Measurements from ENCODE around the gene CSF2RB.

The CSF2RB gene

GRCh38 chr22:36874309-36874696 lies 39.1 kb upstream of the CSF2RB start:
- FAIRE-seq (no peak), DNase-seq (ENCODE audit: insufficient read length) (no peak)
- TF ChIP-seq POLR2AphosphoS5 (IDR thresholded peaks at IDR 0.05; ENCODE audit: low read depth, low read length) (no peak), TAF1 (IDR thresholded peaks at IDR 0.05; ENCODE audit: borderline replicate concordance, low read depth, low read length) (no peak), POLR2A (IDR thresholded peaks at IDR 0.05; ENCODE audit: low read depth, low read length) (no peak)

GRCh38 chr22:36874736-36875135 lies 38.7 kb upstream of the CSF2RB start:
- no peak for DNase-seq (ENCODE audit: insufficient read length)
- no peak for TF ChIP-seq POLR2AphosphoS5 (IDR thresholded peaks at IDR 0.05; ENCODE audit: low read depth, low read length)
- no peak for TF ChIP-seq POLR2A (IDR thresholded peaks at IDR 0.05; ENCODE audit: low read depth, low read length)
- no peak for TF ChIP-seq TAF1 (IDR thresholded peaks at IDR 0.05; ENCODE audit: borderline replicate concordance, low read depth, low read length)
- peak; percentile 38 for FAIRE-seq

GRCh38 chr22:36875741-36876140 lies 37.7 kb upstream of the CSF2RB start:
- DNase-seq (ENCODE audit: insufficient read length): no peak
- TF ChIP-seq POLR2AphosphoS5 (IDR thresholded peaks at IDR 0.05; ENCODE audit: low read depth, low read length): no peak
- no peak for TF ChIP-seq POLR2A (IDR thresholded peaks at IDR 0.05; ENCODE audit: low read depth, low read length)
- TF ChIP-seq TAF1 (IDR thresholded peaks at IDR 0.05; ENCODE audit: borderline replicate concordance, low read depth, low read length): no peak
- FAIRE-seq: peak; percentile 36

GRCh38 chr22:36879775-36880174 lies 33.7 kb upstream of the CSF2RB start:
- DNase-seq (ENCODE audit: insufficient read length): no peak
- TF ChIP-seq POLR2AphosphoS5 (IDR thresholded peaks at IDR 0.05; ENCODE audit: low read depth, low read length) (no peak), POLR2A (IDR thresholded peaks at IDR 0.05; ENCODE audit: low read depth, low read length) (no peak), TAF1 (IDR thresholded peaks at IDR 0.05; ENCODE audit: borderline replicate concordance, low read depth, low read length) (no peak)
- FAIRE-seq: no peak

GRCh38 chr22:36881504-36882245 lies 31.8 kb upstream of the CSF2RB start:
- TF ChIP-seq TAF1 (IDR thresholded peaks at IDR 0.05; ENCODE audit: borderline replicate concordance, low read depth, low read length) (no peak), POLR2AphosphoS5 (IDR thresholded peaks at IDR 0.05; ENCODE audit: low read depth, low read length) (no peak), POLR2A (IDR thresholded peaks at IDR 0.05; ENCODE audit: low read depth, low read length) (no peak)
- no peak for FAIRE-seq
- no peak for DNase-seq (ENCODE audit: insufficient read length)

GRCh38 chr22:36884349-36885158 lies 28.9 kb upstream of the CSF2RB start:
- TF ChIP-seq POLR2A (IDR thresholded peaks at IDR 0.05; ENCODE audit: low read depth, low read length): no peak
- TF ChIP-seq POLR2AphosphoS5 (IDR thresholded peaks at IDR 0.05; ENCODE audit: low read depth, low read length): no peak
- no peak for TF ChIP-seq TAF1 (IDR thresholded peaks at IDR 0.05; ENCODE audit: borderline replicate concordance, low read depth, low read length)
- DNase-seq (ENCODE audit: insufficient read length): no peak
- peak; percentile 48 for FAIRE-seq

GRCh38 chr22:36885474-36885873 lies 28.0 kb upstream of the CSF2RB start:
- TF ChIP-seq TAF1 (IDR thresholded peaks at IDR 0.05; ENCODE audit: borderline replicate concordance, low read depth, low read length) (no peak), POLR2AphosphoS5 (IDR thresholded peaks at IDR 0.05; ENCODE audit: low read depth, low read length) (no peak), POLR2A (IDR thresholded peaks at IDR 0.05; ENCODE audit: low read depth, low read length) (no peak)
- no peak for FAIRE-seq

GRCh38 chr22:36886016-36886415 lies 27.4 kb upstream of the CSF2RB start:
- FAIRE-seq: no peak
- no peak for TF ChIP-seq POLR2A (IDR thresholded peaks at IDR 0.05; ENCODE audit: low read depth, low read length)
- TF ChIP-seq TAF1 (IDR thresholded peaks at IDR 0.05; ENCODE audit: borderline replicate concordance, low read depth, low read length): no peak
- TF ChIP-seq POLR2AphosphoS5 (IDR thresholded peaks at IDR 0.05; ENCODE audit: low read depth, low read length): no peak

More at GRCh38 chr22:36885474-36885873, 28.0 kb upstream of the CSF2RB start:
- no peak for DNase-seq (ENCODE audit: insufficient read length)

GRCh38 chr22:36887162-36887561 lies 26.3 kb upstream of the CSF2RB start:
- no peak for DNase-seq (ENCODE audit: insufficient read length)
- TF ChIP-seq TAF1 (IDR thresholded peaks at IDR 0.05; ENCODE audit: borderline replicate concordance, low read depth, low read length) (no peak), POLR2AphosphoS5 (IDR thresholded peaks at IDR 0.05; ENCODE audit: low read depth, low read length) (no peak), POLR2A (IDR thresholded peaks at IDR 0.05; ENCODE audit: low read depth, low read length) (no peak)
- FAIRE-seq: no peak

More at GRCh38 chr22:36886016-36886415, 27.4 kb upstream of the CSF2RB start:
- no peak for DNase-seq (ENCODE audit: insufficient read length)

GRCh38 chr22:36891646-36892045 lies 21.8 kb upstream of the CSF2RB start:
- TF ChIP-seq TAF1 (IDR thresholded peaks at IDR 0.05; ENCODE audit: borderline replicate concordance, low read depth, low read length): no peak
- no peak for TF ChIP-seq POLR2A (IDR thresholded peaks at IDR 0.05; ENCODE audit: low read depth, low read length)
- TF ChIP-seq POLR2AphosphoS5 (IDR thresholded peaks at IDR 0.05; ENCODE audit: low read depth, low read length): no peak
- DNase-seq (ENCODE audit: insufficient read length) (no peak), FAIRE-seq (peak; percentile 44)

- DNase-seq (ENCODE audit: insufficient read length): no peak
- FAIRE-seq: no peak
- TF ChIP-seq POLR2AphosphoS5 (IDR thresholded peaks at IDR 0.05; ENCODE audit: low read depth, low read length) (no peak), TAF1 (IDR thresholded peaks at IDR 0.05; ENCODE audit: borderline replicate concordance, low read depth, low read length) (no peak), POLR2A (IDR thresholded peaks at IDR 0.05; ENCODE audit: low read depth, low read length) (no peak)
These were observed 21.1 kb upstream of the CSF2RB start for GRCh38 chr22:36892292-36892691.

Measured in GM12892 (cell line).